NCI-H226 (cell line): ENCODE results near the gene FSTL4.
"Not testable (repeated sequence)": the region's sequence is repeated elsewhere in the genome, so short reads cannot be mapped to it uniquely, and the experiment has no call there.

Experiments
- DNase-seq: peaks from one replicate; pipeline ENCODE4 v3.0.0-alpha.2; 2015

Gene FSTL4

GRCh38 chr5:133546500-133546899, 65.8 kb downstream of the FSTL4 start:
- no peak for DNase-seq

GRCh38 chr5:133544346-133544745, 68.0 kb downstream of the FSTL4 start:
- DNase-seq = no peak

GRCh38 chr5:133539818-133540217, 72.5 kb downstream of the FSTL4 start:
- DNase-seq = no peak

- no peak for DNase-seq
Measured at GRCh38 chr5:133538718-133539117, 73.6 kb downstream of the FSTL4 start.

- not testable (repeated sequence) for DNase-seq
Measured at GRCh38 chr5:133535241-133535929, 77.0 kb downstream of the FSTL4 start.

GRCh38 chr5:133534566-133534965, 77.8 kb downstream of the FSTL4 start:
- no peak for DNase-seq

- no peak for DNase-seq
Measured at GRCh38 chr5:133533541-133533940, 78.8 kb downstream of the FSTL4 start.

- DNase-seq = no peak
Measured at GRCh38 chr5:133531594-133531993, 80.7 kb downstream of the FSTL4 start.

GRCh38 chr5:133531178-133531577, 81.2 kb downstream of the FSTL4 start:
- no peak for DNase-seq

- no peak for DNase-seq
Measured at GRCh38 chr5:133530270-133530669, 82.1 kb downstream of the FSTL4 start.

- DNase-seq = no peak
Measured at GRCh38 chr5:133528841-133529240, 83.5 kb downstream of the FSTL4 start.

- DNase-seq = no peak
Measured at GRCh38 chr5:133527311-133527710, 85.0 kb downstream of the FSTL4 start.

GRCh38 chr5:133526368-133526767, 86.0 kb downstream of the FSTL4 start:
- DNase-seq = no peak

- DNase-seq = no peak
Measured at GRCh38 chr5:133525126-133525525, 87.2 kb downstream of the FSTL4 start.

- DNase-seq = no peak
Measured at GRCh38 chr5:133524666-133525065, 87.7 kb downstream of the FSTL4 start.

GRCh38 chr5:133523961-133524586, 88.3 kb downstream of the FSTL4 start:
- DNase-seq = no peak

GRCh38 chr5:133523013-133523658, 89.2 kb downstream of the FSTL4 start:
- DNase-seq = no peak

GRCh38 chr5:133521801-133522200, 90.5 kb downstream of the FSTL4 start:
- DNase-seq = no peak

GRCh38 chr5:133520991-133521706, 91.2 kb downstream of the FSTL4 start:
- no peak for DNase-seq

- DNase-seq = no peak
Measured at GRCh38 chr5:133520062-133520461, 92.3 kb downstream of the FSTL4 start.

- DNase-seq = no peak
Measured at GRCh38 chr5:133519191-133519590, 93.2 kb downstream of the FSTL4 start.

- no peak for DNase-seq
Measured at GRCh38 chr5:133514456-133514855, 97.9 kb downstream of the FSTL4 start.

- DNase-seq = no peak
Measured at GRCh38 chr5:133512896-133513295, 99.4 kb downstream of the FSTL4 start.
